Nephron (organoid): ENCODE results near the gene COMMD4.
"Not testable (repeated sequence)": the region's sequence is repeated elsewhere in the genome, so short reads cannot be mapped to it uniquely, and the experiment has no call there.

Source experiments
- H3K27ac Mint-ChIP-seq, 3 experiments: 2 replicates each; pipeline ENCODE4 v1.8.0; 2020; ENCODE audit warnings: mixed read lengths in 3 of 3, mild to moderate bottlenecking in 2 of 3, moderate library complexity in 1 of 3
- H3K27me3 Mint-ChIP-seq: 2 replicates; pipeline ENCODE4 v1.8.0; 2021; ENCODE audit warnings: low read depth, mild to moderate bottlenecking, moderate library complexity, mixed read lengths
- H3K36me3 Mint-ChIP-seq: 2 replicates; pipeline ENCODE4 v1.8.0; 2020; ENCODE audit warnings: low read depth, mixed read lengths
- H3K4me1 Mint-ChIP-seq: 2 replicates; pipeline ENCODE4 v1.8.0; 2020; ENCODE audit warnings: mixed read lengths
- H3K4me3 Mint-ChIP-seq, 3 experiments: 2 replicates each; pipeline ENCODE4 v1.8.0; 2020; ENCODE audit warnings: mild to moderate bottlenecking in 3 of 3, mixed read lengths in 3 of 3, moderate library complexity in 2 of 3
- H3K9me3 Mint-ChIP-seq: 2 replicates; pipeline ENCODE4 v1.8.0; 2020; ENCODE audit warnings: mixed read lengths
- CTCF ChIP-seq, 3 experiments: fragments of 200-600 bp; sonication (generic); IDR thresholded peaks; one replicate each; pipeline ENCODE4 v1.5.0; 2021; ENCODE audit warnings: antibody characterized with exemption in 3 of 3; ENCODE audit not compliant: unreplicated experiment in 3 of 3

The COMMD4 gene

GRCh38 chr15:75307778-75308390 is 28.0 kb upstream of the COMMD4 start:
- TF ChIP-seq CTCF (IDR thresholded peaks at IDR 0.05; ENCODE audit: unreplicated experiment in 3 of 3), result peak in 2 of 3 experiments; percentile 17 to 47
- Mint-ChIP-seq H3K4me1 (no peaks in the 10 kb centered on the region), H3K4me3 (no peak overlapping the region), H3K27me3 (peaks cover 68% of the 10 kb centered on the region), H3K36me3 (no peaks in the 10 kb centered on the region), H3K27ac (no peak overlapping the region), H3K9me3 (no peaks in the 10 kb centered on the region)

- Mint-ChIP-seq H3K27me3 (peaks cover 59% of the 10 kb centered on the region), H3K4me1 (no peaks in the 10 kb centered on the region), H3K36me3 (no peaks in the 10 kb centered on the region), H3K4me3 (no peak overlapping the region), H3K27ac (no peak overlapping the region), H3K9me3 (no peaks in the 10 kb centered on the region)
- no peak for TF ChIP-seq CTCF (IDR thresholded peaks at IDR 0.05; ENCODE audit: unreplicated experiment in 3 of 3)
Observed at GRCh38 chr15:75309711-75310110, 26.2 kb upstream of the COMMD4 start.

- H3K4me1 Mint-ChIP-seq, H3K36me3 Mint-ChIP-seq, H3K9me3 Mint-ChIP-seq, H3K27ac Mint-ChIP-seq, H3K4me3 Mint-ChIP-seq: not testable (repeated sequence)
- H3K27me3 Mint-ChIP-seq, result peaks cover 38% of the 10 kb centered on the region
Observed at GRCh38 chr15:75312548-75312947, 23.3 kb upstream of the COMMD4 start.

- Mint-ChIP-seq H3K36me3 (no peaks in the 10 kb centered on the region), H3K27ac (no peak overlapping the region), H3K4me1 (no peaks in the 10 kb centered on the region)
Observed at GRCh38 chr15:75313116-75313845, 22.6 kb upstream of the COMMD4 start.

GRCh38 chr15:75314552-75315290 is 21.1 kb upstream of the COMMD4 start:
- Mint-ChIP-seq H3K27ac (no peak overlapping the region), H3K36me3 (no peaks in the 10 kb centered on the region), H3K4me3 (no peak overlapping the region), H3K4me1 (no peaks in the 10 kb centered on the region), H3K9me3 (no peaks in the 10 kb centered on the region), H3K27me3 (peaks cover 21% of the 10 kb centered on the region)
- no peak for TF ChIP-seq CTCF (IDR thresholded peaks at IDR 0.05; ENCODE audit: unreplicated experiment in 3 of 3)

More at GRCh38 chr15:75313116-75313845, 22.6 kb upstream of the COMMD4 start:
- Mint-ChIP-seq H3K9me3 (no peaks in the 10 kb centered on the region), H3K4me3 (no peak overlapping the region), H3K27me3 (peaks cover 31% of the 10 kb centered on the region)
- TF ChIP-seq CTCF (IDR thresholded peaks at IDR 0.05; ENCODE audit: unreplicated experiment in 3 of 3), result no peak

- H3K9me3 Mint-ChIP-seq, H3K4me3 Mint-ChIP-seq, H3K36me3 Mint-ChIP-seq, H3K27ac Mint-ChIP-seq, H3K4me1 Mint-ChIP-seq: not testable (repeated sequence)
- peaks cover 12% of the 10 kb centered on the region for H3K27me3 Mint-ChIP-seq
Observed at GRCh38 chr15:75319231-75319897, 16.5 kb upstream of the COMMD4 start.
